DOHH2 (cell line): ENCODE data around the gene TTYH1.

ENCODE experiments used
- H3F3A ChIP-seq: fragments of 200-600 bp; sonication (generic), shearing (Covaris generic); 2 replicates; pipeline ENCODE4 v1.6.0; 2016; ENCODE audit warnings: antibody characterized with exemption, mild to moderate bottlenecking; ENCODE audit not compliant: control insufficient read depth, insufficient read depth
- H3K27ac ChIP-seq: fragments of 200-600 bp; sonication (generic); 2 replicates; pipeline ENCODE4 v1.5.1; 2014; ENCODE audit warnings: low read depth, mild to moderate bottlenecking, low read length, moderate library complexity
- H3K27me3 ChIP-seq: fragments of 200-600 bp; sonication (generic); 2 replicates; pipeline ENCODE4 v1.6.1; 2014; ENCODE audit warnings: mild to moderate bottlenecking, low read length, mixed read lengths; ENCODE audit not compliant: control insufficient read depth
- H3K36me3 ChIP-seq: fragments of 200-600 bp; sonication (generic); 2 replicates; pipeline ENCODE4 v1.6.1; 2014; ENCODE audit warnings: mild to moderate bottlenecking, low read length, moderate library complexity, mixed read lengths; ENCODE audit not compliant: control insufficient read depth
- H3K4me1 ChIP-seq: fragments of 200-600 bp; sonication (generic); 2 replicates; pipeline ENCODE4 v1.6.1; 2014; ENCODE audit warnings: mild to moderate bottlenecking, low read length, mixed read lengths; ENCODE audit not compliant: control insufficient read depth
- H3K4me2 ChIP-seq: fragments of 200-600 bp; sonication (generic); 2 replicates; pipeline ENCODE4 v1.6.0; 2014; ENCODE audit warnings: mild to moderate bottlenecking, low read length, moderate library complexity
- H3K4me3 ChIP-seq: fragments of 200-600 bp; sonication (generic); 2 replicates; pipeline ENCODE4 v1.5.1; 2014; ENCODE audit warnings: mild to moderate bottlenecking, low read length, mixed read lengths
- H3K79me2 ChIP-seq: fragments of 200-600 bp; sonication (generic); 2 replicates; pipeline ENCODE4 v1.6.1; 2014; ENCODE audit warnings: mild to moderate bottlenecking, low read length, mixed read lengths; ENCODE audit not compliant: control insufficient read depth
- H3K9me2 ChIP-seq: fragments of 200-600 bp; sonication (generic); replicated peaks from 2 replicates; pipeline ENCODE4 v1.6.1; 2014; ENCODE audit warnings: mild to moderate bottlenecking, low read length, mixed read lengths; ENCODE audit not compliant: control insufficient read depth
- H3K9me3 ChIP-seq: fragments of 200-600 bp; sonication (generic); 2 replicates; pipeline ENCODE4 v1.6.1; 2014; ENCODE audit warnings: antibody characterized with exemption, low read length, mixed read lengths; ENCODE audit not compliant: control insufficient read depth, insufficient read depth
- H4K20me1 ChIP-seq: fragments of 200-600 bp; sonication (generic); 2 replicates; pipeline ENCODE4 v1.6.0; 2014; ENCODE audit warnings: low read depth, mild to moderate bottlenecking, antibody characterized with exemption, low read length, moderate library complexity; ENCODE audit not compliant: control insufficient read depth, insufficient read depth
- EZH2phosphoT487 ChIP-seq: fragments of 200-600 bp; sonication (generic); IDR thresholded peaks from 2 replicates; pipeline ENCODE4 v1.6.1; 2017; ENCODE audit warnings: borderline replicate concordance, mild to moderate bottlenecking, antibody characterized with exemption, low read length, moderate library complexity, mixed read lengths
- TF ChIP-seq, protein P1 (sequence below): fragments of 200-600 bp; sonication (generic); IDR thresholded peaks from one replicate; pipeline ENCODE4 v1.5.1; 2014; ENCODE audit warnings: antibody characterized with exemption, mild to moderate bottlenecking, low read depth, low read length; ENCODE audit not compliant: poor library complexity, severe bottlenecking

Gene TTYH1

GRCh38 chr19:54399189-54399588 lies 16.1 kb upstream of the TTYH1 start:
- no peak overlapping the region for H3K4me2 ChIP-seq
- H3F3A ChIP-seq = no peaks in the 10 kb centered on the region
- no peaks in the 10 kb centered on the region for H3K9me2 ChIP-seq
- H4K20me1 ChIP-seq = no peaks in the 10 kb centered on the region
- peaks cover under 1% of the 10 kb centered on the region; the same call in 1 of the 2 replicates for H3K4me1 ChIP-seq
- no peaks in the 10 kb centered on the region for H3K36me3 ChIP-seq
- TF ChIP-seq, protein P1, sequence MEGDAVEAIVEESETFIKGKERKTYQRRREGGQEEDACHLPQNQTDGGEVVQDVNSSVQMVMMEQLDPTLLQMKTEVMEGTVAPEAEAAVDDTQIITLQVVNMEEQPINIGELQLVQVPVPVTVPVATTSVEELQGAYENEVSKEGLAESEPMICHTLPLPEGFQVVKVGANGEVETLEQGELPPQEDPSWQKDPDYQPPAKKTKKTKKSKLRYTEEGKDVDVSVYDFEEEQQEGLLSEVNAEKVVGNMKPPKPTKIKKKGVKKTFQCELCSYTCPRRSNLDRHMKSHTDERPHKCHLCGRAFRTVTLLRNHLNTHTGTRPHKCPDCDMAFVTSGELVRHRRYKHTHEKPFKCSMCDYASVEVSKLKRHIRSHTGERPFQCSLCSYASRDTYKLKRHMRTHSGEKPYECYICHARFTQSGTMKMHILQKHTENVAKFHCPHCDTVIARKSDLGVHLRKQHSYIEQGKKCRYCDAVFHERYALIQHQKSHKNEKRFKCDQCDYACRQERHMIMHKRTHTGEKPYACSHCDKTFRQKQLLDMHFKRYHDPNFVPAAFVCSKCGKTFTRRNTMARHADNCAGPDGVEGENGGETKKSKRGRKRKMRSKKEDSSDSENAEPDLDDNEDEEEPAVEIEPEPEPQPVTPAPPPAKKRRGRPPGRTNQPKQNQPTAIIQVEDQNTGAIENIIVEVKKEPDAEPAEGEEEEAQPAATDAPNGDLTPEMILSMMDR = no peak
- TF ChIP-seq EZH2phosphoT487 = no peak
- H3K27me3 ChIP-seq = peaks cover 6% of the 10 kb centered on the region
- no peaks in the 10 kb centered on the region for H3K79me2 ChIP-seq
- H3K27ac ChIP-seq = no peak overlapping the region
- no peak overlapping the region for H3K4me3 ChIP-seq
- no peaks in the 10 kb centered on the region for H3K9me3 ChIP-seq

DNA sequence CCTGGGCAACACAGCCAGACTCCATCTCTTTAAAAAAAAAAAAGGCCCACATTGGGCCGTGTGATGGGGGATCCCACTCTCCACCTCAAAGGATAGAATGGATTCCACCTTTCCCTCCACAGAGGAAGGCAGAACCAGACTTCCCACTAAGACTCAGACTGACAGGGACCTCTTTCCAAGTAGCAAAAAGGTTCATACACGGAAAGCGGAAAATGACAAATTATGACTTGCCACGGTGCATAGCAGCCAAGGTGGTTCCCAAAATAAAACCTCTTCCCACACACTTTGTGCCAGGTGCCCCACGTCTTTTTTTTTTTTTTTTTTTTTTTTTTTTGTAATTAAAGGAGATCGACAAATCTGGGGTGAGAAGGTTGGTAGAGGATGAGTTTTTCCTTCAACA lies 14.4 kb upstream of the TTYH1 start:
- H3K27me3 ChIP-seq = peaks cover 6% of the 10 kb centered on the region
- TF ChIP-seq EZH2phosphoT487 = no peak
- TF ChIP-seq, protein P1 = no peak

GRCh38 chr19:54403054-54403453 lies 12.2 kb upstream of the TTYH1 start:
- H3K27me3 ChIP-seq = peaks cover 6% of the 10 kb centered on the region
- TF ChIP-seq, protein P1 = no peak
- no peak for TF ChIP-seq EZH2phosphoT487
- H3K9me3 ChIP-seq = peaks cover 6% of the 10 kb centered on the region

More for the DNA sequence above, 14.4 kb upstream of the TTYH1 start:
- no peak overlapping the region for H3K4me3 ChIP-seq
- H4K20me1 ChIP-seq = no peaks in the 10 kb centered on the region
- H3K27ac ChIP-seq = no peak overlapping the region
- no peaks in the 10 kb centered on the region for H3K4me1 ChIP-seq
- H3K9me3 ChIP-seq = no peaks in the 10 kb centered on the region
- H3K4me2 ChIP-seq = no peak overlapping the region
- no peaks in the 10 kb centered on the region for H3F3A ChIP-seq
- H3K9me2 ChIP-seq = no peaks in the 10 kb centered on the region
- no peaks in the 10 kb centered on the region for H3K36me3 ChIP-seq
- no peaks in the 10 kb centered on the region for H3K79me2 ChIP-seq

GRCh38 chr19:54405628-54406027 lies 9.6 kb upstream of the TTYH1 start:
- H3K9me2 ChIP-seq = no peaks in the 10 kb centered on the region
- no peak overlapping the region for H3K4me3 ChIP-seq
- H3K27me3 ChIP-seq = no peaks in the 10 kb centered on the region

More at GRCh38 chr19:54403054-54403453, 12.2 kb upstream of the TTYH1 start:
- Histone ChIP-seq H3F3A (peaks cover 3% of the 10 kb centered on the region), H3K4me1 (no peaks in the 10 kb centered on the region), H4K20me1 (no peaks in the 10 kb centered on the region), H3K27ac (no peak overlapping the region), H3K36me3 (no peaks in the 10 kb centered on the region), H3K4me3 (no peak overlapping the region), H3K79me2 (no peaks in the 10 kb centered on the region), H3K9me2 (no peaks in the 10 kb centered on the region), H3K4me2 (no peak overlapping the region)

More at GRCh38 chr19:54405628-54406027, 9.6 kb upstream of the TTYH1 start:
- TF ChIP-seq, protein P1 = no peak
- no peak for TF ChIP-seq EZH2phosphoT487
- Histone ChIP-seq H4K20me1 (no peaks in the 10 kb centered on the region), H3K79me2 (no peaks in the 10 kb centered on the region), H3K4me1 (no peaks in the 10 kb centered on the region), H3F3A (peaks cover 6% of the 10 kb centered on the region), H3K9me3 (peaks cover 14% of the 10 kb centered on the region), H3K36me3 (no peaks in the 10 kb centered on the region), H3K27ac (no peak overlapping the region), H3K4me2 (no peak overlapping the region)
